Measurements from ENCODE around the gene NPC1L1. TPM values are rescaled to one million over a fixed set of nuclear protein-coding genes. Genes with fewer than 3 reads are reported as not detected.

NPC1L1 gene
- polyA plus RNA-seq, 1 donor (not counting 4 experiments of a cell fraction or from before 2014, with no cell fraction given), result 0.01 TPM

DNA sequence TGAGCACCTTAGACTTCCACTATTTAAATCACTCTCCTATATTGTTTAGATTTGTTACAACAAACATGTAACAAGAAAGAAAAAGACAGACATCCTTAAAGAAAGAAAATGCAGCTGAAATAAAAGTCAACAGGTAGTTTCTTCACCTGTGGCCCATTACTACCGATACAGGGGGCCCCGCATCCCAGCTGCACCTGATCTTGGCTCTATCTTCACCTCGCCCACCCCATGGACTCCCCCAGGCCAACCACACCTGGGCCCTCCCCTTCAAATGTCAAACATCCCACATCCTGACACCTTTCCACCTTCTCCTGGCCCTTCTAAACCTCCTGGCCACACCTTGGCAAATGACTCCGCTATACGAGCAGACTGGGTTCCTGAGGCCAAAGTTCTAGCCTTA is 25.6 kb upstream of the NPC1L1 start:
- Histone ChIP-seq H3K79me2 (ENCODE audit: control insufficient read depth, insufficient read depth, low read length) (peaks cover 22% of the 10 kb centered on the region), H3K27ac (ENCODE audit: control insufficient read depth, insufficient read depth, low read length) (no peak overlapping the region), H3K9me1 (ENCODE audit: control insufficient read depth, extremely low read depth, insufficient read depth, low read length) (no peaks in the 10 kb centered on the region), H2AFZ (ENCODE audit: control insufficient read depth, low read length) (no peak overlapping the region), H3K36me3 (ENCODE audit: control insufficient read depth in 2 of 2, extremely low read depth in 1 of 2, insufficient read depth in 2 of 2, low read length in 2 of 2) (peaks cover 53 to 64% of the 10 kb centered on the region in 2 experiments), H3K4me3 (ENCODE audit: control insufficient read depth in 2 of 3, extremely low read depth in 1 of 3, insufficient read depth in 2 of 3, low read depth in 1 of 3, low read length in 3 of 3) (no peak overlapping the region), H3K4me2 (ENCODE audit: control insufficient read depth, extremely low read depth, insufficient read depth, low read depth, low read length) (no peak overlapping the region), H3K27me3 (ENCODE audit: control insufficient read depth, extremely low read depth, insufficient read depth, low read length) (no peaks in the 10 kb centered on the region), H4K20me1 (ENCODE audit: control insufficient read depth, extremely low read depth, insufficient read depth, low read length) (peaks cover 2% of the 10 kb centered on the region), H3K9ac (ENCODE audit: control insufficient read depth, extremely low read depth, insufficient read depth, low read length) (no peak overlapping the region), H3K9me3 (ENCODE audit: control insufficient read depth, low read depth, low read length) (no peaks in the 10 kb centered on the region), H3K4me1 (ENCODE audit: control insufficient read depth, extremely low read depth, insufficient read depth, low read length) (no peaks in the 10 kb centered on the region)
- TF ChIP-seq, protein P1, sequence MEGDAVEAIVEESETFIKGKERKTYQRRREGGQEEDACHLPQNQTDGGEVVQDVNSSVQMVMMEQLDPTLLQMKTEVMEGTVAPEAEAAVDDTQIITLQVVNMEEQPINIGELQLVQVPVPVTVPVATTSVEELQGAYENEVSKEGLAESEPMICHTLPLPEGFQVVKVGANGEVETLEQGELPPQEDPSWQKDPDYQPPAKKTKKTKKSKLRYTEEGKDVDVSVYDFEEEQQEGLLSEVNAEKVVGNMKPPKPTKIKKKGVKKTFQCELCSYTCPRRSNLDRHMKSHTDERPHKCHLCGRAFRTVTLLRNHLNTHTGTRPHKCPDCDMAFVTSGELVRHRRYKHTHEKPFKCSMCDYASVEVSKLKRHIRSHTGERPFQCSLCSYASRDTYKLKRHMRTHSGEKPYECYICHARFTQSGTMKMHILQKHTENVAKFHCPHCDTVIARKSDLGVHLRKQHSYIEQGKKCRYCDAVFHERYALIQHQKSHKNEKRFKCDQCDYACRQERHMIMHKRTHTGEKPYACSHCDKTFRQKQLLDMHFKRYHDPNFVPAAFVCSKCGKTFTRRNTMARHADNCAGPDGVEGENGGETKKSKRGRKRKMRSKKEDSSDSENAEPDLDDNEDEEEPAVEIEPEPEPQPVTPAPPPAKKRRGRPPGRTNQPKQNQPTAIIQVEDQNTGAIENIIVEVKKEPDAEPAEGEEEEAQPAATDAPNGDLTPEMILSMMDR (optimal IDR thresholded peaks at IDR 0.05 in 1 of 3, IDR thresholded peaks at IDR 0.05 in 1 of 3, conservative IDR thresholded peaks at IDR 0.05 in 1 of 3; ENCODE audit: extremely low read depth in 1 of 3, insufficient read depth in 2 of 3, low read length in 3 of 3), result no peak
- no peak for TF ChIP-seq EZH2 (IDR thresholded peaks at IDR 0.05; ENCODE audit: low read length)
- no peak for DNase-seq (ENCODE audit: low read depth, low spot score)
- no peak for FAIRE-seq
- dilution Hi-C loops (cut with MboI; ENCODE audit: extremely low pct_ligation_motif_present, low sequenced_read_pairs), result no loop called here

- Histone ChIP-seq H3K9ac (ENCODE audit: control insufficient read depth, extremely low read depth, insufficient read depth, low read length) (no peak overlapping the region), H3K9me1 (ENCODE audit: control insufficient read depth, extremely low read depth, insufficient read depth, low read length) (peaks cover 1% of the 10 kb centered on the region), H3K4me2 (ENCODE audit: control insufficient read depth, extremely low read depth, insufficient read depth, low read depth, low read length) (no peak overlapping the region), H3K36me3 (ENCODE audit: control insufficient read depth in 2 of 2, extremely low read depth in 1 of 2, insufficient read depth in 2 of 2, low read length in 2 of 2) (peaks cover 48 to 59% of the 10 kb centered on the region in 2 experiments), H3K9me3 (ENCODE audit: control insufficient read depth, low read depth, low read length) (no peaks in the 10 kb centered on the region), H3K79me2 (ENCODE audit: control insufficient read depth, insufficient read depth, low read length) (peaks cover 18% of the 10 kb centered on the region), H3K27ac (ENCODE audit: control insufficient read depth, insufficient read depth, low read length) (no peak overlapping the region), H3K4me1 (ENCODE audit: control insufficient read depth, extremely low read depth, insufficient read depth, low read length) (no peaks in the 10 kb centered on the region), H4K20me1 (ENCODE audit: control insufficient read depth, extremely low read depth, insufficient read depth, low read length) (peaks cover 2% of the 10 kb centered on the region), H2AFZ (ENCODE audit: control insufficient read depth, low read length) (no peak overlapping the region), H3K27me3 (ENCODE audit: control insufficient read depth, extremely low read depth, insufficient read depth, low read length) (no peaks in the 10 kb centered on the region), H3K4me3 (ENCODE audit: control insufficient read depth in 2 of 3, extremely low read depth in 1 of 3, insufficient read depth in 2 of 3, low read depth in 1 of 3, low read length in 3 of 3) (no peak overlapping the region)
- FAIRE-seq, result no peak
- dilution Hi-C loops (cut with MboI; ENCODE audit: extremely low pct_ligation_motif_present, low sequenced_read_pairs), result no loop called here
- TF ChIP-seq, protein P1 (optimal IDR thresholded peaks at IDR 0.05 in 1 of 3, IDR thresholded peaks at IDR 0.05 in 1 of 3, conservative IDR thresholded peaks at IDR 0.05 in 1 of 3; ENCODE audit: extremely low read depth in 1 of 3, insufficient read depth in 2 of 3, low read length in 3 of 3), result no peak
- no peak for TF ChIP-seq EZH2 (IDR thresholded peaks at IDR 0.05; ENCODE audit: low read length)
- no peak for DNase-seq (ENCODE audit: low read depth, low spot score)
Observed at GRCh38 chr7:44565795-44566559, 24.8 kb upstream of the NPC1L1 start.

All from keratinocyte (primary cell).